Breast epithelium (tissue), 4 donors: ENCODE results near the gene SFT2D3. TPM values are rescaled to one million over a fixed set of nuclear protein-coding genes. Genes with fewer than 3 reads are reported as not detected.

Experiments
- DNase-seq, 2 donors: peaks; one replicate each; pipeline ENCODE4 v3.0.0-alpha.2; 2019; ENCODE audit warnings: low spot score in 2 of 2
- H3K27ac ChIP-seq, 2 donors: fragments of 200-600 bp; sonication (generic) in 1 of 2; one replicate each; pipeline ENCODE4 v1.5.1; 2016 to 2019; ENCODE audit warnings: mild to moderate bottlenecking in 1 of 2
- H3K27me3 ChIP-seq, 2 donors: fragments of 200-600 bp; sonication (generic) in 1 of 2; one replicate each; pipeline versions ENCODE4 v1.5.1 to v1.6.0; 2017 to 2019; ENCODE audit warnings: control low read depth in 1 of 2, mild to moderate bottlenecking in 1 of 2
- H3K36me3 ChIP-seq: fragments of 200-600 bp; one replicate; pipeline ENCODE4 v1.5.1; 2019
- H3K4me1 ChIP-seq, 2 donors: fragments of 200-600 bp; sonication (generic); one replicate each; pipeline ENCODE4 v1.5.1; 2016 to 2019; ENCODE audit warnings: control low read depth in 1 of 2
- H3K4me3 ChIP-seq, 3 donors: fragments of 200-600 bp; sonication (generic); 1 replicate in 2 of 3; 2 replicates in 1 of 3; pipeline ENCODE4 v1.5.1; 2016 to 2019; ENCODE audit warnings: mild to moderate bottlenecking in 3 of 3, moderate library complexity in 2 of 3
- H3K9me3 ChIP-seq, 2 donors: fragments of 200-600 bp; sonication (generic) in 1 of 2; one replicate each; pipeline ENCODE4 v1.5.1; 2016 to 2019; ENCODE audit warnings: control low read depth in 1 of 2
- CTCF ChIP-seq, 3 donors: fragments of 450-650 bp; IDR thresholded peaks; one replicate each; pipeline ENCODE4 v1.5.1; 2016 to 2017; ENCODE audit warnings: antibody characterized with exemption in 3 of 3, mild to moderate bottlenecking in 3 of 3, moderate library complexity in 3 of 3
- POLR2A ChIP-seq: fragments of 450-650 bp; IDR thresholded peaks from one replicate; pipeline ENCODE4 v1.6.1; 2016; ENCODE audit warnings: antibody characterized with exemption, mild to moderate bottlenecking, moderate library complexity
- POLR2AphosphoS5 ChIP-seq, 3 donors: sonication (generic); formaldehyde crosslinking; IDR thresholded peaks; one replicate each; pipeline ENCODE4 v1.6.1; 2017; ENCODE audit warnings: antibody characterized with exemption in 3 of 3
- intact Hi-C: fragments of 100-400 bp; cut with DNase I; formaldehyde crosslinking; loops from one replicate; pipeline ENCODE4 v1.15.1; 2023; ENCODE audit warnings: low total_unique reads
- total RNA-seq, 3 donors: library from RNA; depleted of rRNA; stranded (reverse); fragments of >200 nt; gene quantifications; one replicate each; pipeline ENCODE4 v1.1.0, GENCODE V29; 2016

Gene SFT2D3
- total RNA-seq, 3 donors from 2014 or later, result 9.8 to 12.3 (median 10.9) TPM

DNA sequence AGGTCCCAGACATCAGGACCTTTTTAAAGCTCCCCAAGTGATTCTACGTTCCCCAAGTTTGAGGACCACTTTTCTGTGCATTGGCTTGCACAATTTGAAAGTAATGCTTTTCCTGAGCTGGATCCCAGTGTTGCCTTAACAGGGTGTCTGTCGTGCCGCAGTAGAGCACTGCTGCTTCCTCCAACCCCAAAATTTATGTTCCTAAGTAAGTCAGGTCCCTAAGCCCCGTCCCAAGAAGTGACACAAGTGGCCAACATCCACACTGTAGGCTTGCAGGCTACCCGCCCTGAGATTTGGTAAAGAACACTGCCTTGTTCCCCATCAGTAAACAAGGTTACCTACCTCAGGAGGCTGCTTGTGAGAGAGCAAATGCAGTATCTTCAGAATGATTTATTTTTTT lies 2.0 kb downstream of the SFT2D3 start:
- TF ChIP-seq CTCF (IDR thresholded peaks at IDR 0.05) (no peak), POLR2A (no peak)
- DNase-seq, result no peak
- H3K9me3 ChIP-seq, result no peaks in the 10 kb centered on the region
- no peaks in the 10 kb centered on the region for H3K4me1 ChIP-seq
- intact Hi-C loops, result no loop called here
- no peak overlapping the region for H3K27ac ChIP-seq
- H3K27me3 ChIP-seq, result no peaks in the 10 kb centered on the region
- peaks cover 2% of the 10 kb centered on the region for H3K36me3 ChIP-seq
- no peak overlapping the region for H3K4me3 ChIP-seq

DNA sequence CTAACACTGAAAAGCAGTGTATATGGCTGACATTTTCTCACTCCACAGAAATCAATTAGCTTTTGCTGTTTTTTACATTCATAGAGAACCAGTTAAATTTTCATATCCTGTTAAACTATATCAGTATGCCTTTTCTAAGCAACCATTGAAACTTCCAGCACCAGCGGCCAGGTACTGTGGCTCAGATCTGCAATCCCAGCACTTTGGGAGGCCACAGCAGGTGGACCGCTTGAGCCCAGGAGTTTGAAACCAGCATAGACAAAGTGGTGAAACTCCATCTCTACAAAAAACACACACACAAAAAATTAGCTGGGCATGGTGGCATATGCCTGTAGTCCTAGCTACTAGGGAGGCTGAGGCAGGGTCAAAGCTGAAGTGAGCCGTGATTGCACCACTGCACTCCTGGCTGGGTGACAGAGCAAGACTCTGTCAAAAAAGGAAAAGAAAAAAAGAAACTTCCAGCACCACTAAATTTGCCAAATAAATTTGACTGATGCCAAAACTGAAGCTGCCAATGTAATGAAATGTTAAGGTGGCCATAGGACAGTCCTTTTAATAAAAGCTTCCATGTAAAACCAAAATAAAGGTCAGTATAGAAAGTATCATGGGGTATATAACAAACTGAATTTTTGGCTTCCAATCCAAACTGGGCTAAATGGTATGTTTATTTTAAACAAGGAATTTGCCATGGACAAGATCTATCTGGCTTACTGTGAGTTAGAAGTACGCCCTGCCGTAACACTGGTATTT lies 3.5 kb downstream of the SFT2D3 start:
- intact Hi-C loops, result no loop called here
- Histone ChIP-seq H3K4me1 (no peaks in the 10 kb centered on the region), H3K9me3 (no peaks in the 10 kb centered on the region), H3K27me3 (no peaks in the 10 kb centered on the region), H3K4me3 (no peak overlapping the region), H3K36me3 (peaks cover 5% of the 10 kb centered on the region), H3K27ac (peak overlapping the region; percentile 34 to 89)
- DNase-seq, result no peak
- TF ChIP-seq CTCF (IDR thresholded peaks at IDR 0.05), result no peak
- peak in 2 of 3 donors; percentile 19 to 64 for TF ChIP-seq POLR2AphosphoS5 (IDR thresholded peaks at IDR 0.05)

GRCh38 chr2:127705391-127706065 lies 4.2 kb downstream of the SFT2D3 start:
- H3K36me3 ChIP-seq, result peaks cover 5% of the 10 kb centered on the region
- H3K27ac ChIP-seq, result peak overlapping the region; percentile 59 to 89
- intact Hi-C loops, result no loop called here

GRCh38 chr2:127706215-127706990 lies 5.1 kb downstream of the SFT2D3 start:
- no peak for TF ChIP-seq POLR2AphosphoS5 (IDR thresholded peaks at IDR 0.05)
- TF ChIP-seq POLR2A, result no peak
- TF ChIP-seq CTCF (IDR thresholded peaks at IDR 0.05), result no peak
- Histone ChIP-seq H3K36me3 (peaks cover 5% of the 10 kb centered on the region), H3K27me3 (no peaks in the 10 kb centered on the region), H3K9me3 (no peaks in the 10 kb centered on the region), H3K27ac (peak overlapping the region; percentile 59 to 89), H3K4me1 (no peaks in the 10 kb centered on the region), H3K4me3 (no peak overlapping the region)
- intact Hi-C loops, result no loop called here
- DNase-seq, result no peak

More at GRCh38 chr2:127705391-127706065, 4.2 kb downstream of the SFT2D3 start:
- Histone ChIP-seq H3K9me3 (no peaks in the 10 kb centered on the region), H3K27me3 (no peaks in the 10 kb centered on the region), H3K4me3 (no peak overlapping the region), H3K4me1 (no peaks in the 10 kb centered on the region)
- DNase-seq, result no peak
- TF ChIP-seq POLR2A, result no peak
- TF ChIP-seq POLR2AphosphoS5 (IDR thresholded peaks at IDR 0.05), result peak in 1 of 3 donors; percentile 0

DNA sequence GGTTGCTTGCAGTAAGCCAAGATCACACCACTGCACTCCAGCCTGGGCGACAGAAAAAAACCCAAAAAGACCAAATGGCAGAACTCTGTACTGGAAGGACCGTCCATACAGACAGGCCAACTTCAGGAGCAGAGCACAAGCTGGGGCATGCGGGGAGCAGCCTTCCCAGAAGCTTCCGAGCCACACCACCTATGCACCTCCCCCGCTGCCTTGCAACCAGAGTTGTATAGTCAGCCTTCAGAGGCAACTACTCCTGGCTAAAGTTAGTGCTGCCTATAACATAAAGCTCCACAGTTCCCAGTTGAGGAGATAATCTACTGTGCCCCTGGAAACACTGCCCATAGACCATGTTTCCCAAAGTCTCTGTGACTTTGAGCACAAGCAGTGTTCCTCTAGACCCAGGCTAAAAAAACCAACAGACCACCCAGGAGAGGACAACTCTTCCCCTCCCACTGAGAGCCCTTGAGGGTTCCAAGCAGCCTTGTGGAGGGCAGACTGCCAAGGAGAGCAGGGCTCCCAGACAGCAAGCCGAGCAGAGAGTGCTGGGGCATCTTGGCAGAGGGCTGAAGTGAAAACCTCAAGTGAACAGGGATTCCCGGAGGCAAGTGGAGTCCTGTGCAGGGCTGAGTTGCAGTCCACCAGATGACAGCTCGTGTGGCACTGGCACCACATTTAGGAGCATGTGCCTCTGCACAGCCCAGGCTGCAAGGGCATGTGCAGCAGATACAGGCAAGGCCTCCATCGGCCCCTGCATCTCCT lies 6.8 kb downstream of the SFT2D3 start:
- intact Hi-C loops, result no loop called here
- Histone ChIP-seq H3K9me3 (no peaks in the 10 kb centered on the region), H3K4me1 (no peaks in the 10 kb centered on the region), H3K36me3 (peaks cover 5% of the 10 kb centered on the region), H3K27ac (peak overlapping the region in 1 of 2 donors; percentile 21), H3K4me3 (no peak overlapping the region), H3K27me3 (no peaks in the 10 kb centered on the region)
- TF ChIP-seq POLR2A (no peak), POLR2AphosphoS5 (IDR thresholded peaks at IDR 0.05) (no peak), CTCF (IDR thresholded peaks at IDR 0.05) (no peak)
- no peak for DNase-seq
